Measurements from ENCODE around the gene PLD3. TPM values are rescaled to one million over a fixed set of nuclear protein-coding genes. Genes with fewer than 3 reads are reported as not detected.

Gene PLD3, protein sequence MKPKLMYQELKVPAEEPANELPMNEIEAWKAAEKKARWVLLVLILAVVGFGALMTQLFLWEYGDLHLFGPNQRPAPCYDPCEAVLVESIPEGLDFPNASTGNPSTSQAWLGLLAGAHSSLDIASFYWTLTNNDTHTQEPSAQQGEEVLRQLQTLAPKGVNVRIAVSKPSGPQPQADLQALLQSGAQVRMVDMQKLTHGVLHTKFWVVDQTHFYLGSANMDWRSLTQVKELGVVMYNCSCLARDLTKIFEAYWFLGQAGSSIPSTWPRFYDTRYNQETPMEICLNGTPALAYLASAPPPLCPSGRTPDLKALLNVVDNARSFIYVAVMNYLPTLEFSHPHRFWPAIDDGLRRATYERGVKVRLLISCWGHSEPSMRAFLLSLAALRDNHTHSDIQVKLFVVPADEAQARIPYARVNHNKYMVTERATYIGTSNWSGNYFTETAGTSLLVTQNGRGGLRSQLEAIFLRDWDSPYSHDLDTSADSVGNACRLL
- polyA plus RNA-seq (2012; ENCODE audit: insufficient read length, low read depth), result 507 TPM

DNA sequence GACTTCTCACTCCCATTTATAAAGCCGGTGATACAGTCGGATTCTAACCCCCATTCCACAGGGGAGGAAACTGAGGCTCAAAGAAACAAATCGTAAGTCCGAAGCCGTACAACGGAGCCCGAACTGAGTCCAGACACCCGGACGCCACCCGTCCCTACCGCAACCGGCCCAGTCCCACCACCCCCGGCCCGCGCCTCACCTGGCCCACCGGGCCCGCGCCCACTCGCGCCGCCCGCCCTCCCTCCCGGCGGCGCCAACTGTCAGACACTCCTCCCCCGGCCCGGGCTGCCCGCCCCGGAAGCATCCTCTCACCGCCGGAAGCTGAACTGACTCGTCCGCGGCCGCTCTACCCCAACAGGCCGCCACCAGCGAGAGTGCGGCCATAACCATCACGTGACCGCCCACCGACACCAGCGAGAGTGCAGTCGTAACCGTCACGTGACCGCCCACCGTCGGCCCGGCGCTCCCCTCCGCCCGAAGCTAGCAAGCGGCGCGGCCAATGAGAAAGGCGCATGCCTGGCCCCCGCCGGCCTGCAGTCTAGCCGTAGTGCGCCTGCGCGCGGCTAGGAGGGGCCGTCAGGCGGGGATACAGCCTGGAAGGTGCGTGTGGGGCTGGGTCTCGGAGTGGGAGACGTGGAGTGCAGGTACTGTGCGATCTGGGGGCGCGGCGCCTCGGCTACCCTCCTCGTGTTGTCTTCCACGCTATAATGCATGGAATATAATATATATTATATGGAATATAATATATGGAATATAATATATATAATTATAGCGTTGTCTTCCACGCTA lies at the start of gene PLD3, which contains the start of gene C19orf47:
TSS of gene PLD3 (plus strand) at position 571 of the 789 bp plus-strand sequence. CDS start 17,789 bp downstream, outside the sequence.
TSS of gene C19orf47 (minus strand) at position 273 of the 789 bp plus-strand sequence. CDS start 6,540 bp downstream, outside the sequence.
- TF ChIP-seq POLR2AphosphoS5 (IDR thresholded peaks at IDR 0.05; ENCODE audit: low read depth, low read length) (peak; percentile 93), SIN3A (IDR thresholded peaks at IDR 0.05; ENCODE audit: borderline replicate concordance, insufficient read depth, low read length) (0 out of 2 replicates have a peak, but pooled peaks have one; percentile 7), TAF1 (IDR thresholded peaks at IDR 0.05; ENCODE audit: borderline replicate concordance, insufficient read depth, low read length) (peak; percentile 24; the same call in 1 of the 2 replicates), FOXP2 (optimal IDR thresholded peaks at IDR 0.05; ENCODE audit: borderline replicate concordance, extremely low read depth, extremely low read length, insufficient read depth) (peak; percentile 97)
- TF ChIP-seq, protein P1, sequence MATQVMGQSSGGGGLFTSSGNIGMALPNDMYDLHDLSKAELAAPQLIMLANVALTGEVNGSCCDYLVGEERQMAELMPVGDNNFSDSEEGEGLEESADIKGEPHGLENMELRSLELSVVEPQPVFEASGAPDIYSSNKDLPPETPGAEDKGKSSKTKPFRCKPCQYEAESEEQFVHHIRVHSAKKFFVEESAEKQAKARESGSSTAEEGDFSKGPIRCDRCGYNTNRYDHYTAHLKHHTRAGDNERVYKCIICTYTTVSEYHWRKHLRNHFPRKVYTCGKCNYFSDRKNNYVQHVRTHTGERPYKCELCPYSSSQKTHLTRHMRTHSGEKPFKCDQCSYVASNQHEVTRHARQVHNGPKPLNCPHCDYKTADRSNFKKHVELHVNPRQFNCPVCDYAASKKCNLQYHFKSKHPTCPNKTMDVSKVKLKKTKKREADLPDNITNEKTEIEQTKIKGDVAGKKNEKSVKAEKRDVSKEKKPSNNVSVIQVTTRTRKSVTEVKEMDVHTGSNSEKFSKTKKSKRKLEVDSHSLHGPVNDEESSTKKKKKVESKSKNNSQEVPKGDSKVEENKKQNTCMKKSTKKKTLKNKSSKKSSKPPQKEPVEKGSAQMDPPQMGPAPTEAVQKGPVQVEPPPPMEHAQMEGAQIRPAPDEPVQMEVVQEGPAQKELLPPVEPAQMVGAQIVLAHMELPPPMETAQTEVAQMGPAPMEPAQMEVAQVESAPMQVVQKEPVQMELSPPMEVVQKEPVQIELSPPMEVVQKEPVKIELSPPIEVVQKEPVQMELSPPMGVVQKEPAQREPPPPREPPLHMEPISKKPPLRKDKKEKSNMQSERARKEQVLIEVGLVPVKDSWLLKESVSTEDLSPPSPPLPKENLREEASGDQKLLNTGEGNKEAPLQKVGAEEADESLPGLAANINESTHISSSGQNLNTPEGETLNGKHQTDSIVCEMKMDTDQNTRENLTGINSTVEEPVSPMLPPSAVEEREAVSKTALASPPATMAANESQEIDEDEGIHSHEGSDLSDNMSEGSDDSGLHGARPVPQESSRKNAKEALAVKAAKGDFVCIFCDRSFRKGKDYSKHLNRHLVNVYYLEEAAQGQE (IDR thresholded peaks at IDR 0.05; ENCODE audit: insufficient read depth in 1 of 2, low read depth in 2 of 2, low read length in 2 of 2), result no peak

DNA sequence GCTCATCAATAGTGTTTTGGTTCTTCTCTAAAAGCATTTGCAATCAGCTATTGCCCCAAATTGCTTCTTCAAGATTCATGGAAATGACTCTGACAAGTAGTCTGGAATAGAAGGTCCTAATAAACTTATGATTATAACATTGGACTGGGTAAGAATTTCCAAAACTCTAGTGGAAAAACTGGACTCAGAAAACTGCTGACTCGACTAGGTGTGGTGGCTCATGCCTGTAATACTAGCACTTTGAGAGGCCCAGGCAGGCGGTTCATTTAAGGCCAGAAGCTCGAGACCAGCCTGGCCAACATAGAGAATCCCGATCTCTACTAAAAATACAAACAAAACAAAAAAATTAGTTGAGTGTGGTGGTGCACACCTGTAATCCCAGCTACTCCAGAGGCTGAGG lies 47.8 kb upstream of the PLD3 start:
- TF ChIP-seq SIN3A (IDR thresholded peaks at IDR 0.05; ENCODE audit: borderline replicate concordance, insufficient read depth, low read length) (no peak), TAF1 (IDR thresholded peaks at IDR 0.05; ENCODE audit: borderline replicate concordance, insufficient read depth, low read length) (no peak), POLR2AphosphoS5 (IDR thresholded peaks at IDR 0.05; ENCODE audit: low read depth, low read length) (no peak), FOXP2 (optimal IDR thresholded peaks at IDR 0.05; ENCODE audit: borderline replicate concordance, extremely low read depth, extremely low read length, insufficient read depth) (no peak)
- TF ChIP-seq, protein P1 (IDR thresholded peaks at IDR 0.05; ENCODE audit: insufficient read depth in 1 of 2, low read depth in 2 of 2, low read length in 2 of 2), result no peak

DNA sequence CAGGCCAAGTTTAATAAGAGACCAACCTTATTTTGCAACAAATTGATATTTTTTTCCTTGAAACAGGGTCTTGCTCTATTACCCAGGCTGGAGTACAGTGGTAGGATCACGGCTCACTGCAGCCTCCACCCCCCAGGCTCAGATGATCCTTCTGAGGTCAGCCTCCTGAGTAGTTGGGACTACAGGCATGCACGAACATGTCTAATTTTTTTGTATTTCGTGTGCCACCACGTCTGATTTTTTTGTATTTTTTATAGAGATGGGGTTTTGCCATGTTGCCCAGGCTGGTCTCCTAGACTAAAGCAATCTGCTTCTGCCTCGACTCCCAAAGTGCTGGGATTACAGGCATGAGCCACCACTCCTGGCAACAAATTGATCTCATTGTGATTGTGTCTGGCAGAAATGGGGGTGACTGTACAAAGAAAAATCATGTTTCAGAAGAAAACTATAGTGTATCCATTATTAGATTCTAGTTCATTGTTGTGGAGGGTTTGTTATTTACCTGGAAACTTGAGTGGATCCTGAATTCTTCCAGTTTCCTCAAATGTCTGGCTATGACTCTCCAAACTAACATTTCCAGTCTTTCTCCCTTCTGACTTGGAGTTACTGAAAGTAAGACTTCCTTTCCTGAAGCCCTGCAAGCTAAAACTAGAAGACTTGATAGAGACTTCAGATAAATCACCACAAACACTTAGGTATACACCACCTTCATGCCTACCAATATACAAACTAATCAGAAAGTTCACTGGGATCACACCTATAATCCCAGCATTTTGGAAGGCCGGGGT lies 46.1 kb upstream of the PLD3 start:
- TF ChIP-seq POLR2AphosphoS5 (IDR thresholded peaks at IDR 0.05; ENCODE audit: low read depth, low read length), result no peak
- no peak for TF ChIP-seq SIN3A (IDR thresholded peaks at IDR 0.05; ENCODE audit: borderline replicate concordance, insufficient read depth, low read length)
- TF ChIP-seq, protein P1 (IDR thresholded peaks at IDR 0.05; ENCODE audit: insufficient read depth in 1 of 2, low read depth in 2 of 2, low read length in 2 of 2), result no peak

DNA sequence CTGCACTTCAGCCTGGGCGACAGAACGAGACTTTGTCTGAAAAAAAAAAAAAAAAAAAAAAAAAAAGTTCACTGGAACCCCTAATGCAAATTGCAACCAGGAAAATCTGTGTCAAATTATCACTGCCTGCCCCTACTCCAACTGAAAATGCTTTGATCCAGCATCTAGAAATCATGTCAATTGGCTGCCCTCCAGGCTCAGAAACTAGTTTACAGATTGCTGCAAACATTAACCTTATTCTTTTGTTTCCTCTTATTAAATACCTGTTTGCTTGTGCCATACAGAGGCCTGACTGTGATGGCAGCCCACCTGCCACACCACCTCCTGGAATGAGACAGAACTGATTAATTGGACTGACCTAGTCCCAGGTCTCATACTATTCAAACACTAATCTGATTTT lies 44.7 kb upstream of the PLD3 start:
- TF ChIP-seq SIN3A (IDR thresholded peaks at IDR 0.05; ENCODE audit: borderline replicate concordance, insufficient read depth, low read length), result no peak

DNA sequence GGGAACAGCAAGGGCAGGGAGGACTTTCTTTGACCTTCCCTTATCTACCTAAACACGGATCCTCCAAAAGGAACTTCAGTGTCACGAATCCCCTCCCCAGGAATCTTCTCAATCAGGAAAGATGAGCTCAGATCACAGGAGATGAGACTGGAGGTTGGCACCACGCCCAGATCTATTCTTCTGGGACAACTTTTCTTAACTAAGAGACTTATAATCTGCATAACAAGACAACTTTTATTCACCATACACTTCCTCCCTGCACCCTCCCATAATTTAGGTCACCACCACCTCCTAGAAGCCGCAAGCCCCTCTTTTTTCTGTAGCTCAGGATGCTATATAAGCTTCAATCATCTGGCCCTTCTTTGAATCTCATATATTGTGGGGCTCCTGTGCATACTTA lies 44.2 kb upstream of the PLD3 start:
- TF ChIP-seq, protein P1 (IDR thresholded peaks at IDR 0.05; ENCODE audit: insufficient read depth in 1 of 2, low read depth in 2 of 2, low read length in 2 of 2), result no peak
- TF ChIP-seq TAF1 (IDR thresholded peaks at IDR 0.05; ENCODE audit: borderline replicate concordance, insufficient read depth, low read length), result no peak
- no peak for TF ChIP-seq SIN3A (IDR thresholded peaks at IDR 0.05; ENCODE audit: borderline replicate concordance, insufficient read depth, low read length)
- no peak for TF ChIP-seq POLR2AphosphoS5 (IDR thresholded peaks at IDR 0.05; ENCODE audit: low read depth, low read length)
- TF ChIP-seq FOXP2 (optimal IDR thresholded peaks at IDR 0.05; ENCODE audit: borderline replicate concordance, extremely low read depth, extremely low read length, insufficient read depth), result no peak

Measured in PFSK-1 (cell line).